HCT116 (cell line): Measurements from ENCODE around the gene ICOSLG.

ENCODE experiments used
- ATF3 ChIP-seq: IDR thresholded peaks from 2 replicates; pipeline ENCODE4 v1.6.1; 2012
- EZH2 ChIP-seq: fragments of 200-600 bp; sonication (generic); IDR thresholded peaks from 2 replicates; pipeline ENCODE4 v1.6.1; 2017; ENCODE audit warnings: antibody characterized with exemption, mixed run types
- POLR2AphosphoS5 ChIP-seq: IDR thresholded peaks from 2 replicates; pipeline ENCODE4 v1.6.1; 2011; ENCODE audit warnings: mild to moderate bottlenecking, low read depth, low read length, moderate library complexity
- ZNF274 ChIP-seq: fragments of 200-500 bp; sonication (Bioruptor generic); IDR thresholded peaks from 2 replicates; pipeline ENCODE4 v1.6.1; 2014; ENCODE audit warnings: mild to moderate bottlenecking, low read depth, low read length, inconsistent platforms
- TF ChIP-seq, protein P1 (sequence below), 3 experiments: fragments of 200-600 bp in 1 of 3; sonication (generic) in 1 of 3; IDR thresholded peaks in 2 of 3; conservative IDR thresholded peaks in 1 of 3; 2 replicates each; pipeline ENCODE4 v1.5.1; 2012 to 2017; ENCODE audit warnings: low read depth in 2 of 3, low read length in 2 of 3, antibody characterized with exemption in 1 of 3, borderline replicate concordance in 1 of 3, control low read depth in 1 of 3, mild to moderate bottlenecking in 1 of 3, mixed read lengths in 1 of 3, mixed run types in 1 of 3, moderate library complexity in 1 of 3; ENCODE audit not compliant: insufficient read depth in 1 of 3

DNA sequence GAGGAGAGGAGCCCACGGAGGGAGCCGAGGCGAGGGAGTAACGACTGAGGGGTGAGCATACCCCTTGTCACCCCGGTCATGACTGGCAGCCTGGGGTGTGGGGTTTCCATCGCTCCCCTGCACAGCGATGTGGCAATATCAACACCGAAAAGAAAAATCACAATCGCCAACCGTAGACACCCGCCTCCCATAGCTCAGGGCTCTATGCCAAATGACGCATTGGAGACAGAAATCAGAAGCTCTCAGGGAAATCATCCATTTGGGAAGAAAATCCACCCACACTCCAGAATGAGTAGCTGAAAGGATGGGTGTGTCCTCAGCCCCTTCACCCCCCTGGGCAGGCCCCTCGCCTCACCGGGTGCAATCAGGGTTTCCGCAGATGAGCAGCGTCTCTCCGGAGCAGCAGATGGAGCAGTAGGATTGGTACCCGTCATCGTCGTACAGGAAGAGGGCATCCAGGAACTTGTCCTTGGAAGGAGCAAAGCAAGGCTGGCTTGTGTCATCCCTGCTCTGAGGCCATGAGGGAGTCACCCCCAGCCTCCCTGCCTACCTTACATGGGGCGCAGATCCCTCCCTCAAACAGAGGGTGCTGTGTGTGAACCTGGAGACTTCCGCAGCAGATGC is 18.5 kb upstream of the ICOSLG start:
- no peak for TF ChIP-seq ATF3
- TF ChIP-seq, protein P1, sequence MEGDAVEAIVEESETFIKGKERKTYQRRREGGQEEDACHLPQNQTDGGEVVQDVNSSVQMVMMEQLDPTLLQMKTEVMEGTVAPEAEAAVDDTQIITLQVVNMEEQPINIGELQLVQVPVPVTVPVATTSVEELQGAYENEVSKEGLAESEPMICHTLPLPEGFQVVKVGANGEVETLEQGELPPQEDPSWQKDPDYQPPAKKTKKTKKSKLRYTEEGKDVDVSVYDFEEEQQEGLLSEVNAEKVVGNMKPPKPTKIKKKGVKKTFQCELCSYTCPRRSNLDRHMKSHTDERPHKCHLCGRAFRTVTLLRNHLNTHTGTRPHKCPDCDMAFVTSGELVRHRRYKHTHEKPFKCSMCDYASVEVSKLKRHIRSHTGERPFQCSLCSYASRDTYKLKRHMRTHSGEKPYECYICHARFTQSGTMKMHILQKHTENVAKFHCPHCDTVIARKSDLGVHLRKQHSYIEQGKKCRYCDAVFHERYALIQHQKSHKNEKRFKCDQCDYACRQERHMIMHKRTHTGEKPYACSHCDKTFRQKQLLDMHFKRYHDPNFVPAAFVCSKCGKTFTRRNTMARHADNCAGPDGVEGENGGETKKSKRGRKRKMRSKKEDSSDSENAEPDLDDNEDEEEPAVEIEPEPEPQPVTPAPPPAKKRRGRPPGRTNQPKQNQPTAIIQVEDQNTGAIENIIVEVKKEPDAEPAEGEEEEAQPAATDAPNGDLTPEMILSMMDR (IDR thresholded peaks at IDR 0.05 in 2 of 3, conservative IDR thresholded peaks at IDR 0.05 in 1 of 3; ENCODE audit: borderline replicate concordance in 1 of 3, insufficient read depth in 1 of 3, low read depth in 2 of 3, low read length in 2 of 3), result no peak
- TF ChIP-seq EZH2, result no peak
- no peak for TF ChIP-seq POLR2AphosphoS5
- TF ChIP-seq ZNF274, result no peak
